ENCODE results near the gene ATRX. TPM values are rescaled to one million over a fixed set of nuclear protein-coding genes. Genes with fewer than 3 reads are reported as not detected.

ATRX gene
- total and polyA plus RNA-seq, 10 of the 15 experiments (the other 5 are each of a cell fraction or from before 2014, with no cell fraction given) = 19.4 to 73.8 (median 45.2) TPM

GRCh38 chrX:77639820-77640219 is 146.2 kb downstream of the ATRX start:
- ChIA-PET CTCF (interaction anchor here (0.5 kb wide), 1 partner anchor 247 kb away, joined by 3 read pairs; no protein-coding TSS in a partner anchor), RAD21 (ENCODE audit: unreplicated experiment) (no interaction called here), POLR2A (no interaction called here), SMC1A (ENCODE audit: uncharacterized antibody, unreplicated experiment) (no interaction called here)
- Histone ChIP-seq H3K4me3 (no peak overlapping the region), H2AFZ (ENCODE audit: control insufficient read depth, low read depth, low read length) (no peak overlapping the region), H3K4me2 (ENCODE audit: control insufficient read depth, insufficient read depth) (no peak overlapping the region), H3K4me1 (ENCODE audit: control insufficient read depth, insufficient read depth, low read length) (no peaks in the 10 kb centered on the region), H3K9me3 (replicated peaks; ENCODE audit: control insufficient read depth, insufficient read depth, low read length) (peaks cover 1% of the 10 kb centered on the region; the same call in 2 of the 3 replicates), H3K36me3 (ENCODE audit: control insufficient read depth in 2 of 2, insufficient read depth in 2 of 2, low read length in 1 of 2) (no peaks in the 10 kb centered on the region; a peak in 3 of 4 replicates), H3K79me2 (ENCODE audit: control insufficient read depth, insufficient read depth, low read length) (no peaks in the 10 kb centered on the region; the same call in 1 of the 2 replicates), H3K27me3 (replicated peaks in 1 of 2; ENCODE audit: control insufficient read depth in 2 of 2, insufficient read depth in 2 of 2, low read length in 1 of 2) (no peaks in the 10 kb centered on the region), H3K27ac (ENCODE audit: control insufficient read depth, insufficient read depth) (no peak overlapping the region), H3K9ac (ENCODE audit: control insufficient read depth, insufficient read depth, low read length) (no peak overlapping the region), H4K20me1 (ENCODE audit: control insufficient read depth, insufficient read depth) (no peaks in the 10 kb centered on the region)
- in situ Hi-C loops (cut with MboI) (no loop called here), intact Hi-C loops (cut with micrococcal nuclease; ENCODE audit: unreplicated experiment) (no loop called here)
- ATAC-seq (no peak), FAIRE-seq (no peak), DNase-seq (ENCODE audit: low read depth, low spot score) (no peak)
- no TSS peak for BruUV-seq (replicated peaks)
- WGBS (ENCODE audit: insufficient coverage, insufficient replicate concordance, low lambda C conversion rate, missing lambda C conversion rate) = 54% methylated on average over 1 of the region's 1 CpG
- TF ChIP-seq POLR2AphosphoS5 (IDR thresholded peaks at IDR 0.05; ENCODE audit: low read length) (no peak), BHLHE40 (IDR thresholded peaks at IDR 0.05; ENCODE audit: borderline replicate concordance in 1 of 2, low read depth in 2 of 2, low read length in 1 of 2) (no peak), ZNF274 (IDR thresholded peaks at IDR 0.05; ENCODE audit: insufficient read depth, insufficient read length) (no peak), POLR2A (IDR thresholded peaks at IDR 0.05; ENCODE audit: low read depth, low read length) (no peak)
- TF ChIP-seq, protein P1, sequence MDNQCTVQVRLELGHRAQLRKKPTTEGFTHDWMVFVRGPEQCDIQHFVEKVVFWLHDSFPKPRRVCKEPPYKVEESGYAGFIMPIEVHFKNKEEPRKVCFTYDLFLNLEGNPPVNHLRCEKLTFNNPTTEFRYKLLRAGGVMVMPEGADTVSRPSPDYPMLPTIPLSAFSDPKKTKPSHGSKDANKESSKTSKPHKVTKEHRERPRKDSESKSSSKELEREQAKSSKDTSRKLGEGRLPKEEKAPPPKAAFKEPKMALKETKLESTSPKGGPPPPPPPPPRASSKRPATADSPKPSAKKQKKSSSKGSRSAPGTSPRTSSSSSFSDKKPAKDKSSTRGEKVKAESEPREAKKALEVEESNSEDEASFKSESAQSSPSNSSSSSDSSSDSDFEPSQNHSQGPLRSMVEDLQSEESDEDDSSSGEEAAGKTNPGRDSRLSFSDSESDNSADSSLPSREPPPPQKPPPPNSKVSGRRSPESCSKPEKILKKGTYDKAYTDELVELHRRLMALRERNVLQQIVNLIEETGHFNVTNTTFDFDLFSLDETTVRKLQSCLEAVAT (IDR thresholded peaks at IDR 0.05) = no peak

DNA sequence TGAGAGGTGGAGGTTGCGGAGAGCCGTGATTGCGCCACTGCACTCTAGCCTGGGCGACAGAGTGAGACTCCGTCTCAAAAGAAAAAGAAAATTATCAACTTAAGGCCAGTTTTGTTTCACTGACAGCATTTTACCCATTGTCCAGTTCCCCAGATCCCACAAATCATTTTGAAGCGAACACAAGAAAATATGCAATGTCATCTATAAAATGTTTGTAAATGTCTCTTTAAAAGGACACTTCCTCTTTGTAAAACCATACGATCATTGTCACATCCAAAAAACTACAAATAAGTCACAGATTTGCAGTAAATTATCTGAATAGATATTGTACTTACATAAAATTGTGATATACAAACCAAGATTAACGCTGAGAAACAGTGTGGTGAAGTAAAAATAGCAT is 147.6 kb downstream of the ATRX start:
- Histone ChIP-seq H3K27me3 (replicated peaks in 1 of 2; ENCODE audit: control insufficient read depth in 2 of 2, insufficient read depth in 2 of 2, low read length in 1 of 2) (no peaks in the 10 kb centered on the region), H3K79me2 (ENCODE audit: control insufficient read depth, insufficient read depth, low read length) (no peaks in the 10 kb centered on the region; the same call in 1 of the 2 replicates), H3K9ac (ENCODE audit: control insufficient read depth, insufficient read depth, low read length) (no peak overlapping the region), H3K9me3 (replicated peaks; ENCODE audit: control insufficient read depth, insufficient read depth, low read length) (peaks cover 1% of the 10 kb centered on the region; the same call in 2 of the 3 replicates), H3K27ac (ENCODE audit: control insufficient read depth, insufficient read depth) (no peak overlapping the region), H4K20me1 (ENCODE audit: control insufficient read depth, insufficient read depth) (no peaks in the 10 kb centered on the region), H3K36me3 (ENCODE audit: control insufficient read depth in 2 of 2, insufficient read depth in 2 of 2, low read length in 1 of 2) (peaks cover 0 to 2% of the 10 kb centered on the region in 2 experiments; a peak in 3 of 4 replicates), H3K4me1 (ENCODE audit: control insufficient read depth, insufficient read depth, low read length) (no peaks in the 10 kb centered on the region), H3K4me2 (ENCODE audit: control insufficient read depth, insufficient read depth) (no peak overlapping the region), H3K4me3 (no peak overlapping the region), H2AFZ (ENCODE audit: control insufficient read depth, low read depth, low read length) (no peak overlapping the region)
- TF ChIP-seq BCL11A (IDR thresholded peaks at IDR 0.05; ENCODE audit: low read depth, low read length) = no peak
- TF ChIP-seq TCF7 (IDR thresholded peaks at IDR 0.05; ENCODE audit: borderline replicate concordance) = no peak
- no peak for TF ChIP-seq WRNIP1 (IDR thresholded peaks at IDR 0.05; ENCODE audit: borderline replicate concordance, low read depth, low read length)
- intact Hi-C loops (cut with micrococcal nuclease; ENCODE audit: unreplicated experiment) = no loop called here
- 81% methylated on average over 8 of the region's 8 CpGs for whole genome bisulfite sequencing (ENCODE audit: insufficient coverage, insufficient replicate concordance, low lambda C conversion rate, missing lambda C conversion rate)
- CTCF ChIA-PET = no interaction called here
- FAIRE-seq = no peak
- in situ Hi-C loops (cut with MboI) = no loop called here
- DNase-seq (ENCODE audit: low read depth, low spot score) = no peak
- POLR2A ChIA-PET = no interaction called here
- RAD21 ChIA-PET (ENCODE audit: unreplicated experiment) = no interaction called here
- SMC1A ChIA-PET (ENCODE audit: uncharacterized antibody, unreplicated experiment) = interaction anchor here (1.4 kb wide), 1 partner anchor 10 kb away, joined by 3 read pairs; no protein-coding TSS in a partner anchor
- ATAC-seq = no peak
- no TSS peak for BruUV-seq (replicated peaks)
